Testis (tissue), 2 donors: ENCODE results near the gene CREBBP.

Source experiments
- POLR2A ChIP-seq: fragments of 450-650 bp; IDR thresholded peaks from one replicate; pipeline ENCODE4 v1.6.1; 2017; ENCODE audit warnings: antibody characterized with exemption, mild to moderate bottlenecking, moderate library complexity
- TF ChIP-seq, protein P1 (sequence below), 3 experiments: fragments of 450-650 bp in 2 of 3; fragments of 200-600 bp in 1 of 3; sonication (generic) in 1 of 3; IDR thresholded peaks; one replicate each; pipeline ENCODE4 v1.5.1; 2016 to 2019; ENCODE audit warnings: antibody characterized with exemption in 3 of 3, mild to moderate bottlenecking in 2 of 3, moderate library complexity in 1 of 3

DNA sequence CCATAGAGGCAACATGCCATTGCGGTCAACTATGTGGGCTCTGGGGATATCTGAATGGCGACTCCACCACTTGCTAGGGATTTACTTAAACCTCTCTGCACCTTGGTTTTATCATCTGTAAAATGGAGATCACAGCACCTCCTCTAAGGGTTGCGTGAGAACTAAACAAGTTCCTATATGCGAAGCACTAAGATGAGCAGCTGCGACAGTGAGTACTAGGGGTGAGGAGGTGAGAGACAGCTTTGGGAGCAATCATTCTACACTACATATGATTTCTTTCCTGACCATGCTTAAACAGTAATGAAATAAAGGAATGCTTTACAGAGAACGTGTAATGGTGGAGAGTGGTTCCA is 61.4 kb downstream of the CREBBP start:
- TF ChIP-seq, protein P1, sequence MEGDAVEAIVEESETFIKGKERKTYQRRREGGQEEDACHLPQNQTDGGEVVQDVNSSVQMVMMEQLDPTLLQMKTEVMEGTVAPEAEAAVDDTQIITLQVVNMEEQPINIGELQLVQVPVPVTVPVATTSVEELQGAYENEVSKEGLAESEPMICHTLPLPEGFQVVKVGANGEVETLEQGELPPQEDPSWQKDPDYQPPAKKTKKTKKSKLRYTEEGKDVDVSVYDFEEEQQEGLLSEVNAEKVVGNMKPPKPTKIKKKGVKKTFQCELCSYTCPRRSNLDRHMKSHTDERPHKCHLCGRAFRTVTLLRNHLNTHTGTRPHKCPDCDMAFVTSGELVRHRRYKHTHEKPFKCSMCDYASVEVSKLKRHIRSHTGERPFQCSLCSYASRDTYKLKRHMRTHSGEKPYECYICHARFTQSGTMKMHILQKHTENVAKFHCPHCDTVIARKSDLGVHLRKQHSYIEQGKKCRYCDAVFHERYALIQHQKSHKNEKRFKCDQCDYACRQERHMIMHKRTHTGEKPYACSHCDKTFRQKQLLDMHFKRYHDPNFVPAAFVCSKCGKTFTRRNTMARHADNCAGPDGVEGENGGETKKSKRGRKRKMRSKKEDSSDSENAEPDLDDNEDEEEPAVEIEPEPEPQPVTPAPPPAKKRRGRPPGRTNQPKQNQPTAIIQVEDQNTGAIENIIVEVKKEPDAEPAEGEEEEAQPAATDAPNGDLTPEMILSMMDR (IDR thresholded peaks at IDR 0.05): no peak
- TF ChIP-seq POLR2A: no peak
